Measurements from ENCODE around the gene SH2D6. TPM values are rescaled to one million over a fixed set of nuclear protein-coding genes. Genes with fewer than 3 reads are reported as not detected.

The SH2D6 gene
- polyA plus RNA-seq, 1 of the 3 experiments (the other 2 are of a cell fraction) = 0.33 TPM

- Histone ChIP-seq H3K4me3 (ENCODE audit: low read depth in 2 of 2, low read length in 1 of 2) (no peak overlapping the region), H3K79me2 (ENCODE audit: insufficient read depth) (no peaks in the 10 kb centered on the region), H3F3A (replicated peaks; ENCODE audit: insufficient read depth) (peaks cover 10% of the 10 kb centered on the region), H3K36me3 (replicated peaks in 1 of 2; ENCODE audit: control insufficient read depth in 1 of 2, insufficient read depth in 2 of 2, low read length in 1 of 2) (no peaks in the 10 kb centered on the region), H3K9me3 (no peaks in the 10 kb centered on the region), H3K9me2 (no peaks in the 10 kb centered on the region), H2AFZ (ENCODE audit: low read depth) (no peak overlapping the region), H3K27me3 (ENCODE audit: insufficient read depth) (no peaks in the 10 kb centered on the region), H4K20me1 (ENCODE audit: insufficient read depth) (no peaks in the 10 kb centered on the region), H3K4me2 (no peak overlapping the region), H3K9ac (no peak overlapping the region), H3K27ac (ENCODE audit: low read depth in 2 of 2, low read length in 1 of 2) (no peak overlapping the region), H3K4me1 (ENCODE audit: control insufficient read depth in 1 of 2, insufficient read depth in 2 of 2, low read depth in 1 of 2, low read length in 1 of 2) (peaks cover 30 to 48% of the 10 kb centered on the region in 2 experiments; a peak in 3 of 4 replicates)
- ChIA-PET CTCF (interaction anchor here (1.1 to 2.2 kb wide), 3 partner anchors 97 to 110 kb away, joined by 3 to 10 read pairs (median 6); partner anchors contain the start of gene MAT2A), POLR2A (interaction anchor here (0.8 to 2.7 kb wide), 2 partner anchors 10 to 98 kb away, joined by 3 to 16 read pairs; partner anchors contain the start of gene MAT2A)
- DNase-seq = no peak
- TF ChIP-seq YY1 (IDR thresholded peaks at IDR 0.05; ENCODE audit: low read depth) (no peak), RFX5 (IDR thresholded peaks at IDR 0.05; ENCODE audit: low read length) (no peak), TAF1 (IDR thresholded peaks at IDR 0.05; ENCODE audit: borderline replicate concordance, low read depth, low read length) (no peak), MEF2A (IDR thresholded peaks at IDR 0.05; ENCODE audit: borderline replicate concordance, low read depth) (no peak), GABPA (IDR thresholded peaks at IDR 0.05; ENCODE audit: low read depth) (no peak), TEAD4 (IDR thresholded peaks at IDR 0.05; ENCODE audit: borderline replicate concordance, insufficient read depth) (no peak), GATA2 (CRISPR knock-in tag; IDR thresholded peaks at IDR 0.05) (no peak), MAX (IDR thresholded peaks at IDR 0.05; ENCODE audit: low read depth) (no peak), EZH2phosphoT487 (IDR thresholded peaks at IDR 0.05; ENCODE audit: borderline replicate concordance, low read depth) (no peak), PBX3 (IDR thresholded peaks at IDR 0.05) (no peak), POLR2AphosphoS5 (IDR thresholded peaks at IDR 0.05; ENCODE audit: low read depth, low read length) (no peak), FOXJ3 (CRISPR knock-in tag; IDR thresholded peaks at IDR 0.05) (no peak), SIN3A (IDR thresholded peaks at IDR 0.05; ENCODE audit: borderline replicate concordance, low read depth, low read length) (no peak), CTCF (IDR thresholded peaks at IDR 0.05) (no peak), RXRA (IDR thresholded peaks at IDR 0.05; ENCODE audit: borderline replicate concordance, low read depth) (no peak)
- TF ChIP-seq, protein P1, sequence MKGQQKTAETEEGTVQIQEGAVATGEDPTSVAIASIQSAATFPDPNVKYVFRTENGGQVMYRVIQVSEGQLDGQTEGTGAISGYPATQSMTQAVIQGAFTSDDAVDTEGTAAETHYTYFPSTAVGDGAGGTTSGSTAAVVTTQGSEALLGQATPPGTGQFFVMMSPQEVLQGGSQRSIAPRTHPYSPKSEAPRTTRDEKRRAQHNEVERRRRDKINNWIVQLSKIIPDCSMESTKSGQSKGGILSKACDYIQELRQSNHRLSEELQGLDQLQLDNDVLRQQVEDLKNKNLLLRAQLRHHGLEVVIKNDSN (IDR thresholded peaks at IDR 0.05; ENCODE audit: borderline replicate concordance, low read depth) = no peak
- 81% methylated on average over 4 of the region's 4 CpGs for WGBS (ENCODE audit: low lambda C conversion rate)
Measured at GRCh38 chr2:85441864-85442263, 23.4 kb downstream of the SH2D6 start.

Measured in SK-N-SH (cell line).